ENCODE results near the gene DEK. TPM values are rescaled to one million over a fixed set of nuclear protein-coding genes. Genes with fewer than 3 reads are reported as not detected.
A peak's percentile ranks its signal among the peaks of the same experiment; 100 is the strongest.
"Not testable (repeated sequence)": the region's sequence is repeated elsewhere in the genome, so short reads cannot be mapped to it uniquely, and the experiment has no call there.

Gene DEK
- total and polyA plus RNA-seq, 2 of the 13 experiments (the other 11 are each of a cell fraction or from before 2014, with no cell fraction given) = 53.2 to 276 TPM

DNA sequence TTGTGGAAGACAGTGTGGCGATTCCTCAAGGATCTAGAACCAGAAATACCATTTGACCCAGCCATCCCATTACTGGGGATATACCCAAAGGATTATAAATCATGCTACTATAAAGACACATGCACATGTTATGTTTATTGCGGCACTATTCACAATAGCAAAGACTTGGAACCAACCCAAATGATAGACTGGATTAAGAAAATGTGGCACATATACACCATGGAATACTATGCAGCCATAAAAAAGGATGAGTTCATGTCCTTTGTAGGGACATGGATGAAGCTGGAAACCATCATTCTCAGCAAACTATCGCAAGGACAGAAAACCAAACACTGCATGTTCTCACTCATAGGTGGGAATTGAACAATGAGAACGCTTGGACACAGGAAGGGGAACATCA is 30.6 kb downstream of the DEK start:
- H3K27me3 ChIP-seq (ENCODE audit: control insufficient read depth in 1 of 2, insufficient read depth in 2 of 2, low read length in 2 of 2); H3K9me3 ChIP-seq (ENCODE audit: low read length); FAIRE-seq; H4K20me1 ChIP-seq (ENCODE audit: insufficient read depth, low read length); H3K4me2 ChIP-seq (ENCODE audit: low read depth, low read length); POLR2A ChIA-PET; CTCF ChIA-PET (ENCODE audit: low intra/inter-chr PET ratio, low total read pairs); BruUV-seq (replicated peaks); DNase-seq (ENCODE audit: low spot score); intact Hi-C loops (cut with micrococcal nuclease; ENCODE audit: unreplicated experiment); in situ Hi-C loops (cut with HindIII; ENCODE audit: extremely low pct_ligation_motif_present, low pct_unique_long_range_greater_than_20kb); H3K27ac ChIP-seq (ENCODE audit: extremely low read length, insufficient read depth, low read length); H3K9ac ChIP-seq (ENCODE audit: insufficient read depth, low read depth, low read length); H2AFZ ChIP-seq (ENCODE audit: low read length); H3K4me3 ChIP-seq (replicated peaks in 1 of 3; ENCODE audit: insufficient read depth in 1 of 3, low read depth in 2 of 3, low read length in 3 of 3); H3K4me1 ChIP-seq (ENCODE audit: insufficient read depth, low read length); ATAC-seq: not testable (repeated sequence)
- H3K36me3 ChIP-seq (replicated peaks in 1 of 2; ENCODE audit: control insufficient read depth in 1 of 2, insufficient read depth in 2 of 2, low read length in 2 of 2) = peaks cover 10 to 45% of the 10 kb centered on the region in 2 experiments
- peaks cover 20% of the 10 kb centered on the region for H3K79me2 ChIP-seq (ENCODE audit: insufficient read depth, low read length)
- 98% methylated on average over 4 of the region's 4 CpGs for WGBS (ENCODE audit: low lambda C conversion rate)

DNA sequence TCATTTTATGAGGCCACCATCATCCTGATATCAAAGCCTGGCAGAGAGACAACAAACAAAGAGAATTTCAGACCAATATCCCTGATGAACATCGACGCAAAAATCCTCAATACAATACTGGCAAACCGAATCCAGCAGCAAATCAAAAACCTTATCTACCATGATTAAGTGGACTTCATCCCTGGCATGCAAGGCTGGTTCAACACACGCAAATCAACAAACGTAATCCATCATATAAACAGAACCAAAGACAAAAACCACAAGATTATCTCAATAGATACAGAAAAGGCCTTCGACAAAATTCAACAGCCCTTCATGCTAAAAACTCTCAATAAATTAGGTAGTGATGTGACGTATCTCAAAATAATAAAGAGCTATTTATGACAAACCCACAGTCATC is 32.5 kb downstream of the DEK start:
- H3K36me3 ChIP-seq (replicated peaks in 1 of 2; ENCODE audit: control insufficient read depth in 1 of 2, insufficient read depth in 2 of 2, low read length in 2 of 2) = peaks cover 12 to 44% of the 10 kb centered on the region in 2 experiments
- 98% methylated on average over 7 of the region's 7 CpGs for WGBS (ENCODE audit: low lambda C conversion rate)

DNA sequence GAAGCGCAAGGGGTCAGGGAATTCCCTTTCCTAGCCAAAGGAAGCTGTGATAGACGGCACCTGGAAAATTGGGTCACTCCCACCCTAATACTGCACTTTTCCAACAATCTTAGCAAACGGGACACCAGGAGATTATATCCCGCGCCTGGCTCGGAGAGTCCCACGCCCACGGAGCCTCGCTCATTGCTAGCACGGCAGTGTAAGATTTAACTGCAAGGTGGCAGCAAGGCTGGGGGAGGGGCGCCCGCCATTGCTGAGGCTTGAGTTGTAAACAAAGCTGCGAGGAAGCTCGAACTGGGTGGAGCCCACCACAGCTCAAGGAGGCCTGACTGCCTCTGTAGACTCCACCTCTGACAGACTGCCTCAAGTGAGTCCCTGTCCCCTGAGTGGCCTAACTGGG is 35.7 kb downstream of the DEK start:
- H2AFZ ChIP-seq (ENCODE audit: low read length); H3K9me3 ChIP-seq (ENCODE audit: low read length); H3K27me3 ChIP-seq (ENCODE audit: control insufficient read depth in 1 of 2, insufficient read depth in 2 of 2, low read length in 2 of 2); H3K4me3 ChIP-seq (replicated peaks in 1 of 3; ENCODE audit: insufficient read depth in 1 of 3, low read depth in 2 of 3, low read length in 3 of 3); FAIRE-seq; DNase-seq (ENCODE audit: low spot score); in situ Hi-C loops (cut with HindIII; ENCODE audit: extremely low pct_ligation_motif_present, low pct_unique_long_range_greater_than_20kb); H3K27ac ChIP-seq (ENCODE audit: extremely low read length, insufficient read depth, low read length); BruUV-seq (replicated peaks); CTCF ChIA-PET (ENCODE audit: low intra/inter-chr PET ratio, low total read pairs); H3K9ac ChIP-seq (ENCODE audit: insufficient read depth, low read depth, low read length); H3K4me2 ChIP-seq (ENCODE audit: low read depth, low read length); intact Hi-C loops (cut with micrococcal nuclease; ENCODE audit: unreplicated experiment); POLR2A ChIA-PET; H4K20me1 ChIP-seq (ENCODE audit: insufficient read depth, low read length); H3K4me1 ChIP-seq (ENCODE audit: insufficient read depth, low read length): not testable (repeated sequence)
- TF ChIP-seq, protein P1, sequence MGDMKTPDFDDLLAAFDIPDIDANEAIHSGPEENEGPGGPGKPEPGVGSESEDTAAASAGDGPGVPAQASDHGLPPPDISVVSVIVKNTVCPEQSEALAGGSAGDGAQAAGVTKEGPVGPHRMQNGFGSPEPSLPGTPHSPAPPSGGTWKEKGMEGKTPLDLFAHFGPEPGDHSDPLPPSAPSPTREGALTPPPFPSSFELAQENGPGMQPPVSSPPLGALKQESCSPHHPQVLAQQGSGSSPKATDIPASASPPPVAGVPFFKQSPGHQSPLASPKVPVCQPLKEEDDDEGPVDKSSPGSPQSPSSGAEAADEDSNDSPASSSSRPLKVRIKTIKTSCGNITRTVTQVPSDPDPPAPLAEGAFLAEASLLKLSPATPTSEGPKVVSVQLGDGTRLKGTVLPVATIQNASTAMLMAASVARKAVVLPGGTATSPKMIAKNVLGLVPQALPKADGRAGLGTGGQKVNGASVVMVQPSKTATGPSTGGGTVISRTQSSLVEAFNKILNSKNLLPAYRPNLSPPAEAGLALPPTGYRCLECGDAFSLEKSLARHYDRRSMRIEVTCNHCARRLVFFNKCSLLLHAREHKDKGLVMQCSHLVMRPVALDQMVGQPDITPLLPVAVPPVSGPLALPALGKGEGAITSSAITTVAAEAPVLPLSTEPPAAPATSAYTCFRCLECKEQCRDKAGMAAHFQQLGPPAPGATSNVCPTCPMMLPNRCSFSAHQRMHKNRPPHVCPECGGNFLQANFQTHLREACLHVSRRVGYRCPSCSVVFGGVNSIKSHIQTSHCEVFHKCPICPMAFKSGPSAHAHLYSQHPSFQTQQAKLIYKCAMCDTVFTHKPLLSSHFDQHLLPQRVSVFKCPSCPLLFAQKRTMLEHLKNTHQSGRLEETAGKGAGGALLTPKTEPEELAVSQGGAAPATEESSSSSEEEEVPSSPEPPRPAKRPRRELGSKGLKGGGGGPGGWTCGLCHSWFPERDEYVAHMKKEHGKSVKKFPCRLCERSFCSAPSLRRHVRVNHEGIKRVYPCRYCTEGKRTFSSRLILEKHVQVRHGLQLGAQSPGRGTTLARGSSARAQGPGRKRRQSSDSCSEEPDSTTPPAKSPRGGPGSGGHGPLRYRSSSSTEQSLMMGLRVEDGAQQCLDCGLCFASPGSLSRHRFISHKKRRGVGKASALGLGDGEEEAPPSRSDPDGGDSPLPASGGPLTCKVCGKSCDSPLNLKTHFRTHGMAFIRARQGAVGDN (CRISPR knock-in tag; IDR thresholded peaks at IDR 0.05) = 0 out of 2 replicates have a peak, but pooled peaks have one; percentile 9
- peak; percentile 34; the same call in 1 of the 3 replicates for ATAC-seq
- peaks cover 13 to 45% of the 10 kb centered on the region in 2 experiments for H3K36me3 ChIP-seq (replicated peaks in 1 of 2; ENCODE audit: control insufficient read depth in 1 of 2, insufficient read depth in 2 of 2, low read length in 2 of 2)
- WGBS (ENCODE audit: low lambda C conversion rate) = 96% methylated on average over 14 of the region's 14 CpGs
- H3K79me2 ChIP-seq (ENCODE audit: insufficient read depth, low read length) = peaks cover 14% of the 10 kb centered on the region

More for the DNA sequence above, 32.5 kb downstream of the DEK start:
- H3K79me2 ChIP-seq (ENCODE audit: insufficient read depth, low read length) = peaks cover 21% of the 10 kb centered on the region
- H3K27me3 ChIP-seq (ENCODE audit: control insufficient read depth in 1 of 2, insufficient read depth in 2 of 2, low read length in 2 of 2); BruUV-seq (replicated peaks); H3K27ac ChIP-seq (ENCODE audit: extremely low read length, insufficient read depth, low read length); CTCF ChIA-PET (ENCODE audit: low intra/inter-chr PET ratio, low total read pairs); H2AFZ ChIP-seq (ENCODE audit: low read length); H3K4me1 ChIP-seq (ENCODE audit: insufficient read depth, low read length); FAIRE-seq; H3K9me3 ChIP-seq (ENCODE audit: low read length); DNase-seq (ENCODE audit: low spot score); intact Hi-C loops (cut with micrococcal nuclease; ENCODE audit: unreplicated experiment); H4K20me1 ChIP-seq (ENCODE audit: insufficient read depth, low read length); POLR2A ChIA-PET; ATAC-seq; H3K4me2 ChIP-seq (ENCODE audit: low read depth, low read length); H3K4me3 ChIP-seq (replicated peaks in 1 of 3; ENCODE audit: insufficient read depth in 1 of 3, low read depth in 2 of 3, low read length in 3 of 3); in situ Hi-C loops (cut with HindIII; ENCODE audit: extremely low pct_ligation_motif_present, low pct_unique_long_range_greater_than_20kb); H3K9ac ChIP-seq (ENCODE audit: insufficient read depth, low read depth, low read length): not testable (repeated sequence)
